ENCODE data around the gene NCOR1. TPM values are rescaled to one million over a fixed set of nuclear protein-coding genes. Genes with fewer than 3 reads are reported as not detected.

NCOR1 gene
- total and polyA plus RNA-seq, 2 of the 8 experiments (the other 6 are each of a cell fraction or from before 2014, with no cell fraction given) = 65.4 to 142 TPM

- TF ChIP-seq CTBP2 (IDR thresholded peaks at IDR 0.05; ENCODE audit: borderline replicate concordance, insufficient read depth, insufficient read length, low read length) (no peak), MAX (IDR thresholded peaks at IDR 0.05) (no peak), CHD2 (IDR thresholded peaks at IDR 0.05; ENCODE audit: low read length) (no peak), CHD1 (IDR thresholded peaks at IDR 0.05; ENCODE audit: low read depth, low read length) (no peak), RBBP5 (IDR thresholded peaks at IDR 0.05; ENCODE audit: borderline replicate concordance, low read depth, low read length) (no peak), TCF12 (IDR thresholded peaks at IDR 0.05; ENCODE audit: low read depth, low read length) (no peak), BACH1 (IDR thresholded peaks at IDR 0.05; ENCODE audit: low read length) (no peak)
These were observed 28.6 kb upstream of the NCOR1 start (continued) for GRCh38 chr17:16243801-16244567.
